Dermis microvascular lymphatic vessel endothelial cell (primary cell): ENCODE results near the gene AKR1C4. TPM values are rescaled to one million over a fixed set of nuclear protein-coding genes. Genes with fewer than 3 reads are reported as not detected.
"Not testable (repeated sequence)": the region's sequence is repeated elsewhere in the genome, so short reads cannot be mapped to it uniquely, and the experiment has no call there.

ENCODE experiments used
- DNase-seq, 2 donors: peaks; one replicate each; pipeline versions ENCODE4 v3.0.0 to v3.0.0-alpha.2; 2010; ENCODE audit warnings: low read depth in 2 of 2
- total RNA-seq: library from RNA; depleted of rRNA; stranded (reverse); fragments of >200 nt; gene quantifications from 2 replicates; pipeline ENCODE4 v1.2.1, GENCODE V29; 2014

AKR1C4 gene
- total RNA-seq = 0.13 TPM in 1 of 2 replicates, not detected in the other

DNA sequence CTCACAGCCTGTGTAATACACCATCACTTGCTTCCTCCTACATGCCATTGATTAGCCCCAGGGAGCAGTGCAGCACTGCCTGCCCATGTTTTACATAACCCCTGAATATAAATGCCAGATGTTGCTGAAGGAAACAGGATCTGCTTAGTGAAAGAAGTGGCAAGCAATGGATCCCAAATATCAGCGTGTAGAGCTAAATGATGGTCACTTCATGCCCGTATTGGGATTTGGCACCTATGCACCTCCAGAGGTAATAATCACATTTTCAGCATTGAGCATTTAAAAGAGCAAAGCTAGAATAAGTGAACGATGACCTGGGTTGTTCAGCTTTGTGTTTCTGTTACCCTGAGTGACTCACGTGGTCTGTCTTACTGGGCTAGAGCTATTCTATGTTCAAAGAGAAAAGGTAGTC lies at the start of gene AKR1C4:
Gene AKR1C4 (plus strand): TSS at position 136 of the 412 bp plus-strand sequence. CDS start 31 bp downstream, at position 167.
- DNase-seq = no peak

DNA sequence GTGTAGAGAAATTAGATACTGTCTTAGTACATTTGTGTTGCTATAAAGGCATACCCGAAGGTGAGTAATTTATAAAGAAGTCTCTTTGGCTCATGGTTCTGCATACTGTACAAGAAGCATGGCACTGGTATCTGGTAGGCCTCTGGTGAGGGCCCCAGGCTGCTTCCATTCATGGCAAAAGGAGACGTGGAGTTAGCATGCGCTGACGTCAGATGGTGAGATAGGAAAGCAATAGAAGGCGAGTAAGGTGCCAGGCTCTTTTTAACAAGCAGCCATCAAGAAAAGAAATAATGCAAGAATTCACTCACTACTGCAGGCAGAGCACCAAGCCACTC lies 49.8 kb upstream of the AKR1C4 start:
- no peak for DNase-seq

DNA sequence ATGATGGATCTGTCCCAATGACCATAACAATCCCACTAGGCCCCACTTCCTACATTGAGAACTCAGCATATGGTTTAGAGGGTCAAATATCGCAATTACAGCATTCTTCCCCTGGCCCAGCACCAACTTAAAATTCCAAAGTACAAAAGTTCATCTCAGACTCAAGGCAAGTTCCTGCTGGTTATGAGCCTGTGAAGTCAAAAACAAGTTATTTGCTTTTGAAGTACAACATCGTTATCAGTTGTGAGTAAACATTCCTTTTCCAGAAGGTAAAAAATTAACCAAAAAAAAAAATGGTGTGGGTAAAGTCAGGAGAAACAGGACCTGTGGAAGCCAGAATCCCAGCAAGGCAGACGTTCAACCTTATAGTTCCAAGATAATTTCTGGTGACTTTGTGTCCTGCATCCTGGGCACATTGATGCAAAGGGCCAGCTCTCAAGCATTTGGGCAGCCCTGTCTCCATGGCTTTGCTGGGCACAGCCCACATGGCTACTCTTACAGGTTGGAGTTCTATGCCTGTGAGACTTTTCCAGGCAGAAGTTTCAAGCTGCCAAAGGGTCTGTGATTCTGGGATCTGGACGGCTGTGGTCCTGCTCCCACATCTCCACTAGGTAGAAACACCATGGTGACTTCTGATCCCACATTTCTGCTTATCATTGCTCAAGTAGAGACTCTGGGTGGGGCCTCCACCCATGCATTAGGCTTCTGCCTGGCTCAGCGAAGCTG lies 49.2 kb upstream of the AKR1C4 start:
- no peak for DNase-seq

DNA sequence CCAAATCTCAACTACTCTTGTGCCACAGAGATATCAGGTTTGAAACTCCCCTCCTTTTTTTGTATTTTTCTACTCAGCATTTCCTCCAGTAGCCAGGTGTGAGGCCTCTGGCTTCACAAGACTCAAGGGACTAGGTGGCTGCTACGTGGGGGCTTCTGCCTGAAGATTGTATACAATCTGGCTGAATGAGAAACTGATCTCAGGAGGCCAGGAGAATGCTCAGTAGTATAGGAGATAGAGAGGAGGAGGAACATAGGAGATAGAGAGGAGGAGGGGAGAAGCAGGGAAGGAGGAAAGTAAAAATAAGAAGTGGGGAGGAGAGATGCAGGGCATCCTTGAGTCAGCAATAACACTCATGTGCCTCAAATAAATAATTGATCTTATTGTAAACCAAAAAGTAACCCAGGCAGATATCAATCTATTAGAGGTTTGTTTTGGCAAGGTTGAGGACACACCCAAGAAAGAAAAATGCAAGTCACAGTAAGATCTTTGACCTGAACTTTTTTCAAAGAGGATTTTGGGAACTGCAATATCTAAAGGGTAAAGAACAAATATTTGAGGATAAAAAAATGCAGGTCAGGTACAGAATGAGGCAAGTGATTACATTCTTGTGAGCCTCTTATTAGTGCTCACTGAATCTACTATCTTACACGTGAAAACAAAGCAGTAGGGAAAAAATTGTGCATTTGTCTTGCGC lies 48.5 kb upstream of the AKR1C4 start:
- no peak for DNase-seq

DNA sequence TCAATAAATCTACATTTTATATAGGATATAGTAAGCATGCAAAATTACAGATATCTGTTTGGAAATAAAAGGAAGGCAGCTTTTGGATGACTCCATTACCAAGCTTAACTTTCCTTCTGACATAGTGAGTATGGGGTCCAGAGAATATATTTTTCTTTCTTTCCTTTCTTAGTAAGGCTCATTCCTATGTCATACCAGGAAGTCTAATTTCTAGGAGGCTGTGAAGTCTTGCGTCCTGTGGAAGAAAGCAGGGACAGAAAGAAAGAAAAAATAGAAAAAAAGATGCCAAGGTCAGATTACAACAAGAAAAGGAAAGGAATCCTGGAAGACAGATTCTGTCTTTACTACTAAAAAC lies 48.0 kb upstream of the AKR1C4 start:
- DNase-seq = no peak

DNA sequence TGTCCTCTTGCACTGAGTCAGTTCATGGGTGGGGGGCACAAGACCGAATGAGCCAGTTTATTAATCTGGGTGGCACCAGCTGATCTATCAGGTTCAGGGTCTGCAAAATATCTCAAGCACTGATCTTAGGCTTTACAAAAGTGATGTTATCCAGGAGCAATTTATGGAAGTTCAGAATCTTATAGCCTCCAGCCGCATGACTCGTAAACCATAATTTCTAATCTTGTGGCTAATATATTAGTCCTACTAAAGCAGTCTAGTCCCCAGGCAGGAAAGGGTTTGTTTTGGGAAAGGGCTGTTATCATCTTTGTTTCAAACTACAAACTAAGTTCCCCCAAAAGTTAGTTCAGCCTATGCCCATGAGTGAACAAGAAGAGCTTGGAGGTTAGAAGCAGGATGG lies 45.6 kb upstream of the AKR1C4 start:
- DNase-seq = no peak

DNA sequence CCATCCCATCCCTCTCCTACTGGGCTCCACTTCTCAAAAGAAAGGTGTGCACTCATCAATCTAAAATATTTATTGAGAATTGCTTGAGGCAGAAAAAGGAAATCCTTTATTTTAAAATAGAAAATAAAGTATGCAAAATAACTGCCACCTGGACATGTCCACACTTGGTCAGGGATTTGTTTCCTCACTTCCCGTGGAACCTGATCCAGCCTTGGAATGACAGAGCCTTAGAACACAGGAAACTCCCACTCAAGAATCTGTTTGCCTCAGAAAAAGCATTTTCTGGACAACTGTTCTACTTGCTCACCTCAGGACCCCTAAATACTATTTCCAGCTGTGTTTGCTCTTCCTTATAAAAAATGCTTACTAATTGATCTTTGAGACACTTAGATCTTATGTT lies 40.7 kb upstream of the AKR1C4 start:
- no peak for DNase-seq

DNA sequence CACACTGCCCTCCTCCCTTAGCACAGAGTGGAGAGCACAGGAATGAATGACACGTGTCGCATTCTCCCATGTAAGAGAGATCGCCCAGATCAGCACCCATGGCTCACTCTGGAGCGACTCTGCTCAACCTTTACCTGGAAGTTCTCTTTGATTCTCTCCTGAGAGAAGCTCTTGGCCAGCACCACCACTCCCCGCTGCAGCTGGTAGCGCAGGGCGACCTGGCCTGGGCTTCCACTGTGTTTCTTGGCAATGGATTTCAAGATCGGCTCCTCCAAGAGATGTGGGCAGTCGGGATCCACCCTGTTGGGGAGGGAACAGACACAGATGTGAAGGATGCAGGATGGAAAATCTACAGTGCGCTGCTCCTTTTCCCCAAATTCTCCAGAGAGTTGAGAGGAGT lies 39.1 kb upstream of the AKR1C4 start:
- DNase-seq = no peak

DNA sequence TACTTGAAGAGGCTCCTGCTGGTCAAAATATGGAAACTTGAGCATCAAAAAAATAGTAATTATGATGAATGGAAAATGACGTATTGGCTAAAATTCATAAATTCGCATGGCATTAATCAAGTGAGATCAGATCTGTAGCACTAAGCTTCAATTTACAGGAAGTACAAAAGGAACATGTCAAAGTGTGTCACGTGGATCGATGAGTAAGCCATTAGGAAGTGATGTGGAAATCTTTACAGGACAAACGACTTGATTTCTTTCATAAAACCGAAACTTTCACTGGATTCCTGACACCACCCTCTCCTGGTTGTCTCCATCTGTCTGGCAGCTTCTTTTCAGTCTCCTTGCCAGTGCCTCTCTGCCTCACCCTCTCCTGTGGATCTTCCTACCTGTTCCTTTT lies 37.5 kb upstream of the AKR1C4 start:
- DNase-seq = peak; percentile 2 to 10

DNA sequence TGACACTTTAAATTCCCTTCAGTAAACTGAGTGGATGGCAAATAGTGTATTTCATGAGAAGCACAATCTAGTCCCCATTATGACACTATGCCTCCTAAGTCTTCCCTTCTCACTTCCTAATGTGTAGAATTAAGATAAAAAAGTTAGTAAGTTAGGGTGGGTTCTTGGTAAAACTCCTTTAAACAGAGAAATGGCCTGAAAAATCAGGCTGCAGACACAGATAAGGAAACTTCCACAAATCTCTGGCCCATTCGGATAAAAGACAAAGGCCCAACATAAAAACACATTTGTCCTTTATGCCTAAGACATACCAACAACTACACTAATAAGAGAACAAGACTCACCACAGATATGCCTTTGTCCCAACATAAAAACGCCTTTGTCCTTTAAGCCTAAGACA lies 33.1 kb upstream of the AKR1C4 start:
- no peak for DNase-seq

DNA sequence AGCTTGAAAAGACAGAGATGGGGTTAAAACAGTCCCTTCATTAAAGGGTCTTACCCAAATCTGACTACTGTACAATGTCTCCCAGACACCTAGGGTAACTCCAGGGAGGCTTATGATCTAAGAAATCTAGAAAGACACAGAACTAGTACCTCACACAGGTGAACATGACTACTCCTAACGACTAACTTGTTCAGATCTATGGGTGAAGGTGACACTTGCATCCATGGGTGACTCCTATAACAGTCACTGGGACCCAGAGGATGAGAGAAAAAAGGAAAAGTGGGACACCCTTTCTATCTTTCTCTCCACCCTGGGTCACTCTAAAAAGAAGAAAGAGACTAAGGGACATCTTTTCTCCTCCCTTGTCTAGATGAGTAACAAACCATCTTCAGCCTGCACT lies 30.9 kb upstream of the AKR1C4 start:
- peak; percentile 3 to 12 for DNase-seq

DNA sequence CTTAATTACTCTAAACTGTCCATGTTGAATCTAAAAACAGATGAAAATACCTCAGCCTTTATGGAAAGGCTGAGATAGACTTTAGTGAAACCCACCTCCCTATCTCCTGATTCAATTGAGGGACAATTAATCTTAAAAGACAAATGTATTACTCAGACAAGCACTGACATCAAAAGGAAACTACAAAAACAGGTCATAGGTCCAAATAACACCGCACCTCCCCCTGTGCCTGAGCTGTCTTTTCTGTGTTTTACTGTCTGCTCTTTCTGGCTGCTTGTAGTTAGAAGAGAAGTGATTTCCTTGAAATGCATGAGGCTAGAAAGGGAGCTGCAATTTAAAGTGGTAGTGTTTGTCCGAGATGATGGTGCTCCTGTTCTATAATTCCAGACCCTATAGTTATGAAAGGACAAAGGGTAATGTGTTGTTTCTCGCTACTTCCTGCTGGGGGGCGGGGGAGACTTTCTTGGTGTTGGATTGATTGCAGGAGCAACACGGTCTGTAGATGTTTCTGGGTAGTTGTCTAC lies 27.7 kb upstream of the AKR1C4 start:
- no peak for DNase-seq

DNA sequence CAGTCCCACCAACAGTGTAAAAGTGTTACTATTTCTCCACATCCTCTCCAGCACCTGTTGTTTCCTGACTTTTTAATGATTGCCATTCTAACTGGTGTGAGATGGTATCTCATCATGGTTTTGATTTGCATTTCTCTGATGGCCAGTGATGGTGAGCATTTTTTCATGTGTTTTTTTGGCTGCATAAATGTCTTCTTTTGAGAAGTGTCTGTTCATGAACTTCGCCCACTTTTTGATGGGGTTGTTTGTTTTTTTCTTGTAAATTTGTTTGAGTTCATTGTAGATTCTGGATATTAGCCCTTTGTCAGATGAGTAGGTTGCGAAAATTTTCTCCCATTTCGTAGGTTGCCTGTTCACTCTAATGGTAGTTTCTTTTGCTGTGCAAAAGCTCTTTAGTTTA lies 21.1 kb upstream of the AKR1C4 start:
- DNase-seq = not testable (repeated sequence)

DNA sequence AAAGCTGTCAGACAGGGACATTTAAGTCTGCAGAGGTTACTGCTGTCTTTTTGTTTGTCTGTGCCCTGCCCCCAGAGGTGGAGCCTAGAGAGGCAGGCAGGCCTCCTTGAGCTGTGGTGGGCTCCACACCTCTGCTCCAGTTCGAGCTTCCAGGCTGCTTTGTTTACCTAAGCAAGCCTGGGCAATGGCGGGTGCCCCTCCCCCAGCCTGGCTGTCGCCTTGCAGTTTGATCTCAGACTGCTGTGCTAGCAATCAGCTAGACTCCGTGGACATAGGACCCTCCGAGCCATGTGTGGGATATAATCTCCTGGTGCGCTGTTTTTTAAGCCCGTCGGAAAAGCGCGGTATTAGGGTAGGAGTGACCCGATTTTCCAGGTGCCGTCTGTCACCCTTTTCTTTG lies 16.1 kb upstream of the AKR1C4 start:
- not testable (repeated sequence) for DNase-seq

DNA sequence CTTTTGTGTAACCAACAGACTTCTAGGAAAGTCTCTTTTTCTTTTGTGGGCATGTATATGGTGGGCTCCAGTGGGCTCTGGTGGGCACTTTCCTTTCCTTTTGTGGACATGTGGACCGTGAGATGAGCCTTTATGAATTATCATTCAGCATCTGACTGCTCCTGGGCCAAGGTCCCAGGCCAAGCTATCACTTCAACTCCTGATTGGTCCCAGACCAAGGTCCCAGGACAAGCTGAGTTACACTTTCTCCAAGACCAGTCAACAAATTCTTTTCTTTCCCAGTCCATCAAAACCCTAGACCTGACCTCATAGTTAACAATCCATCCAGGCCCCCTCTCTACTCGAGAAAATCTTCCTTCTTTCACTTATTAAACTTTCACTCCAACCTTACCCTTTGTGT lies 12.7 kb upstream of the AKR1C4 start:
- no peak for DNase-seq

DNA sequence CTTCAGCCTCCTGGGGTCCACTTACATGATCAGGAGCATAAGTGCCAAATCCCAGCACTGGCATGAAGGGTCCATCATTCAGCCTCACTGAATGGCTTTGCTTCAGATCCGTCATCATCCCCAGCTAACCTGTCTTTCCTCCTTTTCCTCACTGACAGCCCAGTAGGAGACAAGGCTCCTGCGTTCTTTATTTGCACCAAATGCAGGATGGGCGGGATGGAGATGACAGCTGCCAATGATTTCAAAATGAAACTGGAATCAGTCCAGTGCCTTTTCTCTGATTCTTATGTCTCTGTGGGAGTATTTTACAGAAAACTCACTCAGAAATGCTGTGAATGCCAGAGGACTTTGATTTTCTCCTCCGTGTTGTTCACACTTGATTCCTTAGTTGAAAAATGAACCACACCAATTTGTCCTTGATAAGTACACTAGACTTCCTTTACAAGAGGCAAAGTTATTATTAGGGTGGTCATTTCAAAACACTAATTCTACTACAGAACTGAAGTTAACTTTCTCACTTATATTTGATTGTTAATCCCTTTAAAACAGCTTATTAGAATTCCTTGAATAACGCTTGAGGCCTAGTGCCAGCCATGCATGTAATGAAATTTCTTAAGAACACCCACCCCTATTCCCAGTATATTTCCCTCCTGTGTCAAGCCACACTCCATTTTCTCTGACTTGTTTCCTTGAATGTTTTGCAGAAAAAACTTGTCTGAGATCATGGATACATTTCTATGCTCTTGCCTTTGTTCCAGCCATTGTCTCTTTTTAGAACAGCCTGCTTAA lies 11.5 kb upstream of the AKR1C4 start, which contains the start of gene AKR1C8:
Gene AKR1C8 (minus strand): TSS at position 164 of the 789 bp plus-strand sequence. CDS start 46 bp downstream, at position 118.
- DNase-seq = no peak

DNA sequence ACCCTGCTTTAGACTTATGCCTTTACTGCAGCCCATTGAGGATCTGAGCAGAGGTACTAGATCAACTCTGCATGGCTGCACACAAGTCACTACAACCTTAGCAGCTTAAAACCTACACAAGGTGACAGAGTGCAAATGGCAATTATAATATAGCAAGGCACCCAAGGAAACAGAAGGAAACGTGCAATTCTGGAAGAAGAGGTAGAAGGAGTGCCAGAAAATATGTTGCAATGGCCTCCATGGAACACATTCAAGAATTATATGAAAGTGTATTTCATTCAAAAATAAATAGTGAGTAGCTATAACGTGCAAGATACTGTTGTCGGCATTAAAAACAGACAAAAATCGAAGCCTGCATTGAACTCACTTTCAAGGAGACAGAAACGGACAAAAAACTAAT lies 8.8 kb upstream of the AKR1C4 start:
- no peak for DNase-seq

DNA sequence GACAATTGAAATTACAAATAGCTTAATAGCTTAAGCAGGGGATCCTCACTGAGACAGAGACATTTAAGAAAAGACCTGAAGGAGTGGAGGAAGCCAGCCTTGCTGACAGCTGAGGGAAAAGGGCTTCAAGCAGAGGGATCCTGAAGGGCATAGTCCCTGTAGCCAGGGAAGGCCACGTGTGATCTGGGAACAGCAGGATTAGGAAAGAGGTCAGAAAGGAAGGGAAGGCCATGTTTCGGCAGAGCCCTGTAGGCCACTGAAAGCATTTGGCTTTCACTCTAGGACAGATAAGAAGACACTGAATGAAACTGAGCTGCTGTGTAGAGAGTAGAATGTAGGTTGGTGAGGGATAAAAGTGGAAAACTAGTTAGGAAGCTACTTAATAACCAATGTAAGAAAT lies 8.3 kb upstream of the AKR1C4 start:
- DNase-seq = no peak

DNA sequence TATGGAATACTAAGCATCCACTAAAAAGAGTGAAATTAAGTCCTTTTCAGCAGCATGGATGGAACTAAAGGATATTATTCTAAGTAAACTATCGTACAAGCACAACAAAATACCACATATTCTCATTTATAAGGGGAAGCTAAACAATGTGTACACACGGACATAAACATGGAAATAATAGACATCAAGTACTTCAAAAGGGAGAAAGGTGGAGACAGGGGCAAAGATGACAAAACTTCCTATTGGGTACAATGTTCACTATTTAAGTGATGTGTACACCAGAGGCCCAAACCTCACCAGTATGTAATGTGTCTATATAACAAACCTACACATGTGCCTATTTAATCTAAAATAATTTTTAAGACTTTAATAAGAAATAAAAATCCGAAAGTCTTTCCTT lies 2.2 kb upstream of the AKR1C4 start:
- DNase-seq = no peak

DNA sequence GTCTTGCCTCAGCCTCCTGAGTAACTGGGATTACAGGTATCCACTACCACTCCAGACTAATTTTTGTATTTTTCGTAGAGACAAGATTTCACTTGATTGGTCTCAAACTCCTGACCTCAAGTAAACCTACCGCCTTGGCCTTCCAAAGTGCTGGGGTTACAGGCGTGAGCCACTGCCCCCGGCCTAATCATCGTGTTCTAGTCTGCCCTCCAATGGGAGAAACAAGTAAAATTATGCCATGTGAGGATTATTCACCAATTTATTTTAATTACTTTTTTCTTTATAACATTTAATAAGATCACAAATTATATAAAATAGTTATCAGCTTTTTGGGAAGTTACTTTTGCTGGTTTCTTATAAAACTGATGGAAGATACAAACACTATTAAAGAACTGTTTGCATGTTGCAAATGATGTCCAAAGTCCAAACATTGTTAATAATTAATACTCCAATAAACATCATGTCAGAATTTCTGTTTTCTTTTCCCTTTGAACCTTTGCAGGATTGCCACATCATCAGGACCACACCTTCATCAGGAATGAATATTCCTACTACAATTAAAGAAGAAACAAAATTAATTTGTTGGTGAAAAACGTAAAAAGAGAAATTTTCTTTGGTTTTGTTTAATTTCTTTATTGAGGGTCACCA lies 786 bp upstream of the AKR1C4 start:
- DNase-seq = no peak

DNA sequence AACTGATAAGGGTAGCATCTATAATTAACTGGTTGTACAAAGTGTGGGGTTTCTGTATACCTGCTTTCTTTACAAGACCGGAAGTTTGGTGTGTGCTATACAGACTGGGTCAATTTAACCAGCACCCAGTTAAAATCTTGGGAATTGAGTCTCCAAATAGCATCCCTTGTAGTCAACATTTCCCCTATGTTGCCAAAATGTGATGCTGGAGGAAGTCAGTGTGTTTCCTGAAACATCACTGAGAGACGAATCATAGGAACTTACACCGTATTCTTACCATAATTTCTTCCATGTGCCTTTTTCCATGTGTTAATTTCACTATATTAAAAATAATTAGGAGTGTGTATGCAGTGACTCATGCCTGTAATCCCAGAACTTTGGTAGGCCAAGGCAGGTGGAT lies 1.7 kb downstream of the AKR1C4 start:
- no peak for DNase-seq

DNA sequence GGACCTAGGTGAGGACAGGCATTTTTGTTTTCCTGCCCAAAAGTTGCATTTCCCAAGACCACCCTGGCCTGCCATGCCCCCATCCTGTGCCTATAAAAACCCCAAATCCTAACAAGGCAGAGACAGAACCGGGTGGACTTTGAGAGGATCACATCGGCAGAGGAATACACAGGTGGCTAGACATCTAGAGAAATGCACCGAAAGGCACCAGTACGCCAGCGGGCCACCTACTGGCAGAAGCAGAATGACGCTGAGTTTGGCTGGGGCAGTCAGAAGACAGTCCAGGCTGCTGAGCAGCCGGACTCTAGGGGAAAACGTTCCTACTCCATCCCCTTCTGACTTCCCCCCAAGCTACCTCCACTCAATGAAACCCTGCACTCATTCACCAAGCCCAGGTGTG lies 2.8 kb downstream of the AKR1C4 start:
- DNase-seq = no peak
